ENCODE measurements around the gene TPH2. TPM values are rescaled to one million over a fixed set of nuclear protein-coding genes. Genes with fewer than 3 reads are reported as not detected.

Gene TPH2
- total RNA-seq, 1 experiment from 2014 or later: not detected

DNA sequence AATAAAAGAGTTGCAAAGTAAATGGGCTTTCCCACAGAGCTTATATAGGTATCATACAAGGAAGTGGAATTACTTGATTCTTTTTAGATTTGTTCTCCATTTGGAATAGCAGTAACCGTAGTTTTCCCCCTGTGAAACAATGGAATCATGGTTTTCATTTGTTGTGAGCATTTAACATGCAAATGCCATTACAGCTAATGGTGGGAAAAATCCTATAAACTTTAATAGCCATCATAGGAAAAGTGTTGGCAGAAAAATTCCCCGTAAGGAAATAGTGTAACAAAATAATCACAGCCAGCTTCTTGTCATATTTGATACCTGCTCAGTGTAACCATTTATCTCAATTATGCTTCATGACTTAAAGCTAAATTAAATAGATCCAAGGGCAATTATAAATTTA is 95.3 kb downstream of the TPH2 start:
- no peak for DNase-seq (ENCODE audit: low spot score)

DNA sequence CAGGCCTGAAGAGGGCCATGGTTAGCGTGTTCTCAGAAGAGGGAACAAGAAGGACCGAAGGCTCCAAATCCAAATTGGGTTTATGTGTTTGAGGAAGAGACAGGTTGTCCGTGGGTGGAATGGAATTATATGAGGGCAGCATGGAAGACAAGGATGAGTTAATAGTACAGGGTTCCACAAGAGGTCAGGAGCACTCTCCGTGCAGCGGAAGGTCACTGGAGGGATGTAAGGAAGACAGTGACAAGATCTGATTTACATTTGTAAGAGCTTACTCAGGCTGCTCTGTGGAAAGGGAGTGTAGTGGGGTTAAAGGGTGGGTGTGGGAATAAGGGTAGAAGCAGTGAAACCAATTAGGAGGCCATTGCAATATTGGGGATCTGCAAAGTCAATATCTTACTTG is 97.0 kb downstream of the TPH2 start:
- DNase-seq (ENCODE audit: low spot score): no peak

DNA sequence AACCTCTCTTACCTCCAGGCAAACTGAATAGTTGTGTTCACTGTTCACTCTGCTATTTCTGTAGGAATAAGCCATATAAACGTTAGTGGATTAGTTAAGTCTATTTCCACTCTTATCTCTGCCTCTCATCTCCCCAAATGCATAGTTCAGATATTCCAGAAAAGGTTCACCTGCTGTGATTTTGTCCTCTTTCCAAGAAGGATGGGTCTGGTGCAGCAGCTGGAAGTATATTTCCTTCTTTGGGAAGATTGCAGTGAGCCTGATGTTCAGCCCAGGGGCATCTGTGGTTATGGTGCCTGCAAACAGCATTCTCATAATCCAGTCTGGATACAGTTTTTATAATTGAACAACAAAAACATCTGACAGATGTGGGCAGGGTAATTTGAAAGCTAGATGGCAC is 97.7 kb downstream of the TPH2 start:
- DNase-seq (ENCODE audit: low spot score): no peak

GRCh38 chr12:72037006-72037795 is 98.6 kb downstream of the TPH2 start:
- DNase-seq (ENCODE audit: low spot score): no peak

GRCh38 chr12:72041811-72042210 is 103.2 kb downstream of the TPH2 start:
- DNase-seq (ENCODE audit: low spot score): no peak

- DNase-seq (ENCODE audit: low spot score): no peak
These were observed 115.0 kb downstream of the TPH2 start for GRCh38 chr12:72053604-72054003.

- no peak for DNase-seq (ENCODE audit: low spot score)
These were observed 115.9 kb downstream of the TPH2 start for GRCh38 chr12:72054511-72054910.

- no peak for DNase-seq (ENCODE audit: low spot score)
These were observed 118.8 kb downstream of the TPH2 start for GRCh38 chr12:72057330-72057914.

DNA sequence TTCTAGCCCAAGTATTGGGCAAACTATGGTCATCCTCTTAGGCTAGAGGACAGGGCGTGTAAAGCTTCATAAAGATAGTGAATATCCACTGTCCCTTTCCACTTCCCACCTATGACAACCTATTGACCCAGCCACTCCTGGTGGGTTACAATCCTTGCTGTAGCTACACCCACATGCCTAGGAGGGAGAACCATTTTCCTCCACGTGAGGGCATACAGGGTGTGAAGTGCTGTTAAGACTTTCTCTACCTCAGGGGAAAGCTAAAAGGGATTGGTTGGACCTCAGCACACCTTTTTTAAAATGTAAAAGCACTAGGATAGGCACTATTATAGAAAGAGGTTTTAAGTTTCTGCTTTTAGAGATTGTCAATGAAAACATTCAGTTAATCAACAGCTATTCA is 124.4 kb downstream of the TPH2 start:
- no peak for DNase-seq (ENCODE audit: low spot score)

GRCh38 chr12:72071030-72071429 is 132.4 kb downstream of the TPH2 start:
- DNase-seq (ENCODE audit: low spot score): no peak

GRCh38 chr12:72072592-72073212 is 134.1 kb downstream of the TPH2 start:
- DNase-seq (ENCODE audit: low spot score): no peak

DNA sequence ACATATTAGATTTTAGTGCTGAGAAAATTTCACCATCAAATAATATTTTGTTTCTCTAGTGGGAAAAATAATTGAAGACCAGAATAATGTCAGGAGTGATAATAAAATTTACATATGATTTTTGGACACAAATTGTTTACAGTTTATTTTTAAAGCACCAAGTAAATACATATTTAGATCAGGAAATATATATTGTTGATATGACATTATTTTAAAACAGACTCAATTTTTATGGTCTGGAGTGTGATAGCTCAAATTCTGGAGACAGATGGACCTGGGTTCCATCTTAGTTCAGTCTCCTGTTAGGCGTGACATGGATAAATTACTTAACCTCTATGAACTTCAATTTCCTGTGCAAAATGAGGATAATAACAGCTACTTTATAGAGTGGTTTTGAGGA is 135.4 kb downstream of the TPH2 start:
- DNase-seq (ENCODE audit: low spot score): no peak

GRCh38 chr12:72074956-72075355 is 136.3 kb downstream of the TPH2 start:
- DNase-seq (ENCODE audit: low spot score): no peak

GRCh38 chr12:72075401-72075800 is 136.8 kb downstream of the TPH2 start:
- DNase-seq (ENCODE audit: low spot score): no peak

DNA sequence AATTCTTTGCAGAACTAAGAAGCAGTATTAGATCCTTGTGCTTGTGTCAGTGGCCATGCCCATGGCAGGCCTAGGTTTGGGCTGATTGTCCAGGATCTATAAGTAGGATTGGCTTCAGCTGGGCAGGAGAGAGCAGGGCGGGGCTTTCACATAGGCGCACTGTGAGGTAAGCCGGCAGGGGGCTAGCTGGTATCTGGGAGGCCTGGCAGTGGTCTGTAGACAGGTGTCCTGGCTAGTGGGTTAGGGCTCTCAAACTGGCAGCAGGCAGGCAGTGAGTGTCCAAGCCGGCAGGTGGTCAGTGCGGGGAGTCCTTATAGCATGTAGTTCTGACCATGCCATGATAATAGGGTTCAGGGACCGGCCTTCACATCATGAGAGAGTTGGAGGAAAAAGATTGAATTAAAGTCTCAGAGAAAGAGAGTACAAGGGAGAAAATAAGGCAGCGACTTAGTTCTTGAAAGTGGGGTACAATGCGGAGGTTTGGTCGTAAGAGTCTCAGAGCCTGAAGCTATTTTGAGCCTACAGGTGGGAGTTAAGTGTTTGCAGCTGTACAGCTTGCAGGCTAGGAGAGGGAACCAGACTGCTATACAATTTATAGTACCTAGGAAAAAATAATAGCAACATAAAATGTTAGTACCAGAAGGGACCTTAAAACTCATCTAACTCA is 137.4 kb downstream of the TPH2 start:
- DNase-seq (ENCODE audit: low spot score): no peak

GRCh38 chr12:72076558-72076915 is 137.9 kb downstream of the TPH2 start:
- no peak for DNase-seq (ENCODE audit: low spot score)

DNA sequence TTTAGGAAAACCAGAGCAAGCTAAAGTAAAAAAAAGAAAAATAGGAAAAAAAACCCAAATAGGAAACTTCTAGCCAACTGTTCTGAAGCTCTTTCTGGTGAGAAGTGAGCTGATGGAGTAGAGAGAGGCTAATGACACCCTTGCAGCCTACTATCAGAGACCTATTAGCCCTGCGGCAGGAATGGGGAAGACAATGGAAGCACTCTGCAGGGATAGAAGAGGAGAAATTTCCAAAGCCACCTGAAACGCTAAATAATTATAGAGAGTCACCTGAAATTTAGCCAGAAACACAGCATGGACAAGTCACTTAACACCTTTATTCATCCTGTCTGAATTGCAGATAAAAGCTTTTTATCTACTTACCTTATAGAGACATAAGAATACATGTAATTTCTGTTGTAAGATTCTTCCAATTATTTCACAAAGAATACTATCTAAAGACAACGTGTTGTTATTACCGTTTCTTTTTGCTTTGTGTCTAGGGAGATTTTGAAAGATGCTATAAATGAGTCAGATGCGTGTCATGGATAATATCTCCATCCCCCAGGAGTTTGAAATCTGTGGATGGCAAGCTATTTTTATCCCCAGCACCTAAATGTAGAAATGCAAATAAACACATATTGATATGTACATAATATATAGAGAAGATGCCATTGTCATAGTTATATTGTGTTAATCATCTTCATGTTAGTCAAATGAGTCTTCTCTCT is 138.6 kb downstream of the TPH2 start:
- no peak for DNase-seq (ENCODE audit: low spot score)

GRCh38 chr12:72081777-72082176 is 143.1 kb downstream of the TPH2 start:
- no peak for DNase-seq (ENCODE audit: low spot score)

All from HT-29 (cell line).